ENCODE measurements around the gene NCOR1. TPM values are rescaled to one million over a fixed set of nuclear protein-coding genes. Genes with fewer than 3 reads are reported as not detected.

NCOR1 gene
- polyA plus RNA-seq, 1 of the 3 experiments (the other 2 are of a cell fraction) = 42.1 TPM

DNA sequence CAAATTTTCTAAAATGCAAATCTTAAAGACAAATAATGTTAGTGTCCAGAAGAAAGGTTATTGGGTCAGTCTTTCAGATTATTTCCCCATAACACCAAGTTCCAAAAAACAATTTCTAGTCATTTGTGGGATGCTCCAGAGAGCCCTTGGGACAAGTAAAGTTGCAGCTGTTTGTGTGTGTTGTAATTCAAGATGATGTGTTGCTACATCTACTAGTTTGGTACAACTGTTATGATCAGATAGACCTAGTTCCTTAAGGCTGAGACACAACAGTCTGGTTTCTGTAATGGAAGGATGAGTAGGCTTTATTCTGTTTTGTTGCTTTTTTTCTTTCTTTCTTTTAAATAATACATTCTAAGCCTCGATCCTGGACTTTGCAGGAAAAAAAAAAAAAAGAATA is 43.6 kb upstream of the NCOR1 start (continued):
- TF ChIP-seq, protein P1, sequence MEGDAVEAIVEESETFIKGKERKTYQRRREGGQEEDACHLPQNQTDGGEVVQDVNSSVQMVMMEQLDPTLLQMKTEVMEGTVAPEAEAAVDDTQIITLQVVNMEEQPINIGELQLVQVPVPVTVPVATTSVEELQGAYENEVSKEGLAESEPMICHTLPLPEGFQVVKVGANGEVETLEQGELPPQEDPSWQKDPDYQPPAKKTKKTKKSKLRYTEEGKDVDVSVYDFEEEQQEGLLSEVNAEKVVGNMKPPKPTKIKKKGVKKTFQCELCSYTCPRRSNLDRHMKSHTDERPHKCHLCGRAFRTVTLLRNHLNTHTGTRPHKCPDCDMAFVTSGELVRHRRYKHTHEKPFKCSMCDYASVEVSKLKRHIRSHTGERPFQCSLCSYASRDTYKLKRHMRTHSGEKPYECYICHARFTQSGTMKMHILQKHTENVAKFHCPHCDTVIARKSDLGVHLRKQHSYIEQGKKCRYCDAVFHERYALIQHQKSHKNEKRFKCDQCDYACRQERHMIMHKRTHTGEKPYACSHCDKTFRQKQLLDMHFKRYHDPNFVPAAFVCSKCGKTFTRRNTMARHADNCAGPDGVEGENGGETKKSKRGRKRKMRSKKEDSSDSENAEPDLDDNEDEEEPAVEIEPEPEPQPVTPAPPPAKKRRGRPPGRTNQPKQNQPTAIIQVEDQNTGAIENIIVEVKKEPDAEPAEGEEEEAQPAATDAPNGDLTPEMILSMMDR (IDR thresholded peaks at IDR 0.05) = no peak
- TF ChIP-seq RFX5 (IDR thresholded peaks at IDR 0.05; ENCODE audit: low read length) (no peak), FOSL2 (IDR thresholded peaks at IDR 0.05; ENCODE audit: borderline replicate concordance, low read depth) (no peak), TAF1 (IDR thresholded peaks at IDR 0.05; ENCODE audit: borderline replicate concordance, low read depth, low read length) (no peak), SMC3 (IDR thresholded peaks at IDR 0.05; ENCODE audit: low read depth, low read length) (no peak), NFIC (IDR thresholded peaks at IDR 0.05; ENCODE audit: borderline replicate concordance) (no peak)

DNA sequence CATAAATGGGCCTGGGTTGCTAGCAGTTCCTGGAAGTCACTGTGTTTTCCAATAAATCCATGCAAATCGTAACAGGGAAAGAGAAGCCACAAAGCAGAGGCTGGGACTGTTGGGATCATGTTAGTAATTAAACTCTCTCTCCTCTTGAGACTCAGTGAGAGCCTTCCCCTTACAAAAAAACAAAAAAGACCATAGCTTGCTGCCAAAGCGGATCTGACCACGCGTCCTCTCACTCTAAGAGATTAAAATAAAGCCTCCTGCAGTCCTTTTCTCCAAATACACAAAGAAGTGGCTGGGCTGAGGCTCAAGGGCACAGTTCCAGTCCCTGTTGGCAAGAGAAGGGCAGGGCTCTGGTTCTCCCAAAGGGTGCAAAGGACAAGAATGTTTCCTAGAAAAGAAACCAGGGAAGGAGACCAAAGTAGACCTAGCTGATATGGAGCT is 40.2 kb upstream of the NCOR1 start:
- DNase-seq = no peak
- Histone ChIP-seq H3K27ac (ENCODE audit: low read depth in 2 of 2, low read length in 1 of 2) (no peak overlapping the region), H4K20me1 (ENCODE audit: insufficient read depth) (no peaks in the 10 kb centered on the region), H3F3A (replicated peaks; ENCODE audit: insufficient read depth) (no peaks in the 10 kb centered on the region), H2AFZ (ENCODE audit: low read depth) (no peak overlapping the region), H3K4me3 (ENCODE audit: low read depth in 2 of 2, low read length in 1 of 2) (no peak overlapping the region), H3K9ac (no peak overlapping the region), H3K36me3 (replicated peaks in 1 of 2; ENCODE audit: control insufficient read depth in 1 of 2, insufficient read depth in 2 of 2, low read length in 1 of 2) (no peaks in the 10 kb centered on the region), H3K9me3 (no peaks in the 10 kb centered on the region), H3K27me3 (ENCODE audit: insufficient read depth) (no peaks in the 10 kb centered on the region), H3K4me2 (no peak overlapping the region), H3K79me2 (ENCODE audit: insufficient read depth) (no peaks in the 10 kb centered on the region), H3K4me1 (ENCODE audit: control insufficient read depth in 1 of 2, insufficient read depth in 2 of 2, low read depth in 1 of 2, low read length in 1 of 2) (no peaks in the 10 kb centered on the region), H3K9me2 (no peaks in the 10 kb centered on the region)
- ChIA-PET POLR2A (no interaction called here), CTCF (no interaction called here)
- TF ChIP-seq TAF1 (IDR thresholded peaks at IDR 0.05; ENCODE audit: borderline replicate concordance, low read depth, low read length) (no peak), TEAD4 (IDR thresholded peaks at IDR 0.05; ENCODE audit: borderline replicate concordance, insufficient read depth) (no peak), CHD2 (IDR thresholded peaks at IDR 0.05; ENCODE audit: low read length, partially characterized antibody) (no peak), EP300 (IDR thresholded peaks at IDR 0.05; ENCODE audit: borderline replicate concordance in 1 of 2, low read depth in 1 of 2, low read length in 1 of 2) (no peak), FOSL2 (IDR thresholded peaks at IDR 0.05; ENCODE audit: borderline replicate concordance, low read depth) (no peak), SIN3A (IDR thresholded peaks at IDR 0.05; ENCODE audit: borderline replicate concordance, low read depth, low read length) (no peak)
- TF ChIP-seq, protein P2, sequence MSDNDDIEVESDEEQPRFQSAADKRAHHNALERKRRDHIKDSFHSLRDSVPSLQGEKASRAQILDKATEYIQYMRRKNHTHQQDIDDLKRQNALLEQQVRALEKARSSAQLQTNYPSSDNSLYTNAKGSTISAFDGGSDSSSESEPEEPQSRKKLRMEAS (IDR thresholded peaks at IDR 0.05; ENCODE audit: low read depth) = no peak
- 94% methylated on average over 4 of the region's 4 CpGs for WGBS (ENCODE audit: low lambda C conversion rate)

DNA sequence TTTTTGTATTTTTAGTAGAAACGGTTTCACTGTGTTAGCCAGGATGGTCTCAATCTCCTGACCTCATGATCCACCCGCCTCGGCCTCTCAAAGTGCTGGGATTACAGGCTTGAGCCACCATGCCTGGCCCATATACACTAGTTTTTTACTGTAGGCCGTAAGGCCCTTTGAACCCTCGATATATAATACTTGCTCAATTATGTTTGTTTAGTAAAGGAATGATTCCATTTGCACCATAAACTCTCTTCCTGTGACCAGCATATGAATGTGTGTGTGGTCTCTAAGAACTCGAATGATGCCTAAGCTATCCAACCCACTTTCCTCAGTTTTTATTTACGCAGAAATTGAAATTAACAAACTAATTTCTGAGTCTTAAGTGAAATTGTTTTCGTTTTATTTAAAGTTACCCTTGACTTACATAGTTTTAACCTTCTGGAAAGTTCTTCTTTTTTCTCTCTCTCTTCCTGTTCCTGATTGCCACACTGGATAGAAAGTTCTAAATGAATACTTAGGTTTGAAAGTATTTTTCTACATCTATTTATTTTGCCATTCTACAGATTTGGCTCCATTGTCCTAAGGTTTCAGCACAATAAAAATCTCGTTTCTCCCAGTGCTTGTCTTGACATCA is 39.6 kb upstream of the NCOR1 start:
- H3F3A ChIP-seq (replicated peaks; ENCODE audit: insufficient read depth) = no peaks in the 10 kb centered on the region
- no peak overlapping the region for H3K4me2 ChIP-seq
- POLR2A ChIA-PET = no interaction called here
- DNase-seq = no peak
- no peaks in the 10 kb centered on the region for H3K79me2 ChIP-seq (ENCODE audit: insufficient read depth)
- no peaks in the 10 kb centered on the region for H3K36me3 ChIP-seq (replicated peaks in 1 of 2; ENCODE audit: control insufficient read depth in 1 of 2, insufficient read depth in 2 of 2, low read length in 1 of 2)
- WGBS (ENCODE audit: low lambda C conversion rate) = 95% methylated on average over 9 of the region's 9 CpGs
- no peaks in the 10 kb centered on the region for H3K9me2 ChIP-seq
- H3K9ac ChIP-seq = no peak overlapping the region
- TF ChIP-seq TEAD4 (IDR thresholded peaks at IDR 0.05; ENCODE audit: borderline replicate concordance, insufficient read depth) = no peak
- TF ChIP-seq, protein P3, sequence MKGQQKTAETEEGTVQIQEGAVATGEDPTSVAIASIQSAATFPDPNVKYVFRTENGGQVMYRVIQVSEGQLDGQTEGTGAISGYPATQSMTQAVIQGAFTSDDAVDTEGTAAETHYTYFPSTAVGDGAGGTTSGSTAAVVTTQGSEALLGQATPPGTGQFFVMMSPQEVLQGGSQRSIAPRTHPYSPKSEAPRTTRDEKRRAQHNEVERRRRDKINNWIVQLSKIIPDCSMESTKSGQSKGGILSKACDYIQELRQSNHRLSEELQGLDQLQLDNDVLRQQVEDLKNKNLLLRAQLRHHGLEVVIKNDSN (IDR thresholded peaks at IDR 0.05; ENCODE audit: borderline replicate concordance, low read depth) = no peak
- no peak for TF ChIP-seq FOXJ3 (CRISPR knock-in tag; IDR thresholded peaks at IDR 0.05)
- TF ChIP-seq, protein P2 (IDR thresholded peaks at IDR 0.05; ENCODE audit: low read depth) = no peak
- TF ChIP-seq YY1 (IDR thresholded peaks at IDR 0.05; ENCODE audit: low read depth) = no peak
- no peak for TF ChIP-seq SIN3A (IDR thresholded peaks at IDR 0.05; ENCODE audit: borderline replicate concordance, low read depth, low read length)
- TF ChIP-seq ELF1 (IDR thresholded peaks at IDR 0.05) = no peak
- no peak for TF ChIP-seq RFX5 (IDR thresholded peaks at IDR 0.05; ENCODE audit: low read length)
- TF ChIP-seq, protein P4, sequence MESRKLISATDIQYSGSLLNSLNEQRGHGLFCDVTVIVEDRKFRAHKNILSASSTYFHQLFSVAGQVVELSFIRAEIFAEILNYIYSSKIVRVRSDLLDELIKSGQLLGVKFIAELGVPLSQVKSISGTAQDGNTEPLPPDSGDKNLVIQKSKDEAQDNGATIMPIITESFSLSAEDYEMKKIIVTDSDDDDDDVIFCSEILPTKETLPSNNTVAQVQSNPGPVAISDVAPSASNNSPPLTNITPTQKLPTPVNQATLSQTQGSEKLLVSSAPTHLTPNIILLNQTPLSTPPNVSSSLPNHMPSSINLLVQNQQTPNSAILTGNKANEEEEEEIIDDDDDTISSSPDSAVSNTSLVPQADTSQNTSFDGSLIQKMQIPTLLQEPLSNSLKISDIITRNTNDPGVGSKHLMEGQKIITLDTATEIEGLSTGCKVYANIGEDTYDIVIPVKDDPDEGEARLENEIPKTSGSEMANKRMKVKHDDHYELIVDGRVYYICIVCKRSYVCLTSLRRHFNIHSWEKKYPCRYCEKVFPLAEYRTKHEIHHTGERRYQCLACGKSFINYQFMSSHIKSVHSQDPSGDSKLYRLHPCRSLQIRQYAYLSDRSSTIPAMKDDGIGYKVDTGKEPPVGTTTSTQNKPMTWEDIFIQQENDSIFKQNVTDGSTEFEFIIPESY (IDR thresholded peaks at IDR 0.05; ENCODE audit: borderline replicate concordance, low read depth) = no peak
- H3K27ac ChIP-seq (ENCODE audit: low read depth in 2 of 2, low read length in 1 of 2) = no peak overlapping the region
- H3K27me3 ChIP-seq (ENCODE audit: insufficient read depth) = no peaks in the 10 kb centered on the region
- no peak overlapping the region for H3K4me3 ChIP-seq (ENCODE audit: low read depth in 2 of 2, low read length in 1 of 2)
- CTCF ChIA-PET = no interaction called here
- no peaks in the 10 kb centered on the region for H3K4me1 ChIP-seq (ENCODE audit: control insufficient read depth in 1 of 2, insufficient read depth in 2 of 2, low read depth in 1 of 2, low read length in 1 of 2)
- no peaks in the 10 kb centered on the region for H4K20me1 ChIP-seq (ENCODE audit: insufficient read depth)
- H2AFZ ChIP-seq (ENCODE audit: low read depth) = no peak overlapping the region
- no peaks in the 10 kb centered on the region for H3K9me3 ChIP-seq
